Endothelial cell of umbilical vein (primary cell): ENCODE data around the gene RTKN2. TPM values are rescaled to one million over a fixed set of nuclear protein-coding genes. Genes with fewer than 3 reads are reported as not detected.

Experiments
- BruUV-seq: library from RNA; stranded (reverse); fragments of 400-500 nt; replicated peaks from 2 replicates; lab custom pipeline; 2021; lab: Mats Ljungman, UMichigan
- CTCF ChIA-PET: fragments of 300-600, 350-600 bp; sonication (Branson Sonifier 250); formaldehyde crosslinking; loops from one replicate; lab custom pipeline; 2021; ENCODE audit warnings: antibody characterized with exemption, inconsistent platforms; lab: Charles Lee
- POLR2A ChIA-PET: fragments of 300-600, 350-600 bp; sonication (Branson Sonifier 250); formaldehyde crosslinking; loops from one replicate; lab custom pipeline; 2021; ENCODE audit warnings: antibody characterized with exemption, inconsistent platforms; lab: Charles Lee
- DNase-seq: peaks from one replicate; pipeline ENCODE4 v3.0.0-alpha.2; 2011; ENCODE audit warnings: low read depth, low spot score
- FAIRE-seq: peaks from 2 replicates; lab custom pipeline; 2011; peaks lifted over from hg19 to GRCh38; lab: Jason Lieb, UNC
- H2AFZ ChIP-seq: 2 replicates; pipeline ENCODE4 v1.6.0; 2012; ENCODE audit warnings: low read depth, low read length, control low read depth, inconsistent platforms
- H3K27ac ChIP-seq: 2 replicates; pipeline ENCODE4 v1.5.1; 2011; ENCODE audit warnings: low read depth, mild to moderate bottlenecking, control low read depth, low read length, moderate library complexity; ENCODE audit not compliant: insufficient read depth
- H3K27me3 ChIP-seq, 2 experiments: 2 replicates each; pipeline versions ENCODE4 v1.6.0 to v1.6.1; 2011; ENCODE audit warnings: low read length in 2 of 2, mixed read lengths in 1 of 2; ENCODE audit not compliant: control insufficient read depth in 2 of 2, insufficient read depth in 2 of 2
- H3K36me3 ChIP-seq, 2 experiments: 2 replicates in 1 of 2; 3 replicates in 1 of 2; pipeline ENCODE4 v1.5.1; 2011; ENCODE audit warnings: low read length in 2 of 2, mild to moderate bottlenecking in 1 of 2, moderate library complexity in 1 of 2; ENCODE audit not compliant: control insufficient read depth in 2 of 2, insufficient read depth in 2 of 2; ENCODE audit errors: extremely low read depth in 1 of 2
- H3K4me1 ChIP-seq: 3 replicates; pipeline ENCODE4 v1.5.1; 2011; ENCODE audit warnings: mild to moderate bottlenecking, low read length; ENCODE audit not compliant: control insufficient read depth, insufficient read depth; ENCODE audit errors: extremely low read depth
- H3K4me2 ChIP-seq: 2 replicates; pipeline ENCODE4 v1.6.1; 2011; ENCODE audit warnings: low read length, control low read depth, mixed read lengths; ENCODE audit not compliant: insufficient read depth
- H3K4me3 ChIP-seq, 3 experiments: fragments of 200-600 bp in 1 of 3; sonication (generic), shearing (Covaris generic) in 1 of 3; replicated peaks in 1 of 3; 2 replicates each; pipeline ENCODE4 v1.5.1; 2011 to 2016; ENCODE audit warnings: control low read depth in 3 of 3, low read length in 3 of 3, mild to moderate bottlenecking in 2 of 3, inconsistent platforms in 1 of 3, low read depth in 1 of 3, moderate library complexity in 1 of 3; ENCODE audit not compliant: insufficient read depth in 1 of 3
- H3K79me2 ChIP-seq: 2 replicates; pipeline ENCODE4 v1.6.0; 2012; ENCODE audit warnings: low read length, inconsistent platforms; ENCODE audit not compliant: control insufficient read depth, insufficient read depth
- H3K9ac ChIP-seq: replicated peaks from 2 replicates; pipeline ENCODE3; 2011; ENCODE audit warnings: low read length, control low read depth; ENCODE audit not compliant: insufficient read depth; ENCODE audit errors: extremely low read depth
- H3K9me1 ChIP-seq: replicated peaks from 3 replicates; pipeline ENCODE4 v1.6.0; 2011; ENCODE audit warnings: mild to moderate bottlenecking, low read length; ENCODE audit not compliant: control insufficient read depth, insufficient read depth; ENCODE audit errors: extremely low read depth
- H3K9me3 ChIP-seq: replicated peaks from 2 replicates; pipeline ENCODE4 v1.5.1; 2012; ENCODE audit warnings: low read length, inconsistent platforms; ENCODE audit not compliant: control insufficient read depth, insufficient read depth
- H4K20me1 ChIP-seq: replicated peaks from 2 replicates; pipeline ENCODE3; 2011; ENCODE audit warnings: mild to moderate bottlenecking, low read length; ENCODE audit not compliant: control insufficient read depth, insufficient read depth; ENCODE audit errors: extremely low read depth
- CTCF ChIP-seq, 2 donors: IDR thresholded peaks; 1 replicate in 1 of 2; 2 replicates in 1 of 2; pipeline ENCODE4 v1.5.1; 2011; ENCODE audit warnings: low read length in 2 of 2, mild to moderate bottlenecking in 2 of 2, moderate library complexity in 2 of 2, control low read depth in 1 of 2, inconsistent platforms in 1 of 2, low read depth in 1 of 2; ENCODE audit not compliant: insufficient read depth in 1 of 2; ENCODE audit errors: extremely low read depth in 1 of 2
- EZH2 ChIP-seq: IDR thresholded peaks from 2 replicates; pipeline ENCODE4 v1.6.1; 2012; ENCODE audit warnings: borderline replicate concordance, low read depth, mild to moderate bottlenecking, moderate library complexity, low read length, inconsistent platforms; ENCODE audit not compliant: severe bottlenecking
- FOS ChIP-seq: IDR thresholded peaks from 2 replicates; pipeline ENCODE4 v1.6.1; 2011; ENCODE audit warnings: mild to moderate bottlenecking, low read length, moderate library complexity, borderline replicate concordance; ENCODE audit not compliant: insufficient read depth
- GATA2 ChIP-seq: IDR thresholded peaks from 2 replicates; pipeline ENCODE4 v1.7.0; 2011; ENCODE audit warnings: low read depth, mild to moderate bottlenecking, moderate library complexity, mixed read lengths, low read length; ENCODE audit not compliant: insufficient read length, insufficient read depth
- JUN ChIP-seq: IDR thresholded peaks from 2 replicates; pipeline ENCODE4 v1.6.1; 2011; ENCODE audit warnings: borderline replicate concordance, low read depth; ENCODE audit not compliant: insufficient read length, insufficient read depth
- MYC ChIP-seq: IDR thresholded peaks from one replicate; pipeline ENCODE4 v1.6.1; 2011; ENCODE audit warnings: mild to moderate bottlenecking, low read depth, low read length
- POLR2A ChIP-seq: IDR thresholded peaks from 2 replicates; pipeline ENCODE4 v1.6.1; 2012; ENCODE audit warnings: low read depth, mild to moderate bottlenecking, control low read depth, low read length
- POLR2AphosphoS5 ChIP-seq: IDR thresholded peaks from 2 replicates; pipeline ENCODE4 v1.6.1; 2012; ENCODE audit warnings: low read depth, mild to moderate bottlenecking, control low read depth, low read length, moderate library complexity; ENCODE audit not compliant: insufficient read depth
- dilution Hi-C: fragments of 300-500 bp; cut with MboI; formaldehyde crosslinking; loops from one replicate; pipeline ENCODE4 v1.15.0; 2019; ENCODE audit warnings: low sequenced_read_pairs; ENCODE audit not compliant: extremely low pct_ligation_motif_present
- intact Hi-C: fragments of 100-400 bp; cut with micrococcal nuclease; formaldehyde crosslinking; loops from one replicate; pipeline ENCODE4 v1.10.0; 2022
- polyA plus RNA-seq, 4 experiments: library from polyadenylated mRNA; depleted of rRNA in 3 of 4; stranded (reverse) in 3 of 4; unstranded in 1 of 4; fragments of >200 nt; gene quantifications; 2 replicates each; pipeline versions ENCODE4 v1.2.1 to v1.2.3, GENCODE V29; 2011 to 2012; ENCODE audit warnings: missing spikeins in 1 of 4
- total RNA-seq: library from RNA; stranded (reverse); gene quantifications from 2 replicates; pipeline ENCODE4 v1.2.3, GENCODE V29; 2021
- TF ChIP-seq, protein P1 (sequence below): IDR thresholded peaks from 2 replicates; pipeline ENCODE4 v1.6.1; 2011; ENCODE audit not compliant: insufficient read depth, insufficient read length

RTKN2 gene
- total and polyA plus RNA-seq, 2 donors (not counting 3 experiments of a cell fraction or from before 2014, with no cell fraction given), result 0.65 to 4.8 TPM

- Histone ChIP-seq H3K4me1 (no peaks in the 10 kb centered on the region), H4K20me1 (no peaks in the 10 kb centered on the region), H3K27me3 (no peaks in the 10 kb centered on the region), H3K79me2 (no peaks in the 10 kb centered on the region), H3K36me3 (no peaks in the 10 kb centered on the region), H3K4me2 (no peak overlapping the region), H3K9me1 (no peaks in the 10 kb centered on the region), H3K9ac (no peak overlapping the region), H3K27ac (no peak overlapping the region), H3K9me3 (no peaks in the 10 kb centered on the region), H2AFZ (no peak overlapping the region), H3K4me3 (no peak overlapping the region)
- intact Hi-C loops (no loop called here), dilution Hi-C loops (no loop called here)
- FAIRE-seq (no peak), DNase-seq (no peak)
- no peak for TF ChIP-seq POLR2AphosphoS5
- TF ChIP-seq POLR2A, result no peak
- TF ChIP-seq, protein P1, sequence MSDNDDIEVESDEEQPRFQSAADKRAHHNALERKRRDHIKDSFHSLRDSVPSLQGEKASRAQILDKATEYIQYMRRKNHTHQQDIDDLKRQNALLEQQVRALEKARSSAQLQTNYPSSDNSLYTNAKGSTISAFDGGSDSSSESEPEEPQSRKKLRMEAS, result no peak
- TF ChIP-seq MYC, result no peak
- no peak for TF ChIP-seq EZH2
- TF ChIP-seq JUN, result no peak
- TF ChIP-seq CTCF (IDR thresholded peaks at IDR 0.05; ENCODE audit: extremely low read depth in 1 of 2, insufficient read depth in 1 of 2, low read depth in 1 of 2, low read length in 2 of 2), result no peak
- no peak for TF ChIP-seq GATA2
- no peak for TF ChIP-seq FOS
- CTCF ChIA-PET, result interaction anchor here (1.3 to 1.7 kb wide), 4 partner anchors 9 to 223 kb away, joined by 3 to 7 read pairs (median 6); no protein-coding TSS in a partner anchor
- POLR2A ChIA-PET, result no interaction called here
- no TSS peak for BruUV-seq
These were observed 7.0 kb downstream of the RTKN2 start for GRCh38 chr10:62261666-62262065.
